H1 (cell line): ENCODE measurements around the gene ZNF618. TPM values are rescaled to one million over a fixed set of nuclear protein-coding genes. Genes with fewer than 3 reads are reported as not detected.

Experiments
- GABPA ChIP-seq: IDR thresholded peaks from 2 replicates; pipeline ENCODE4 v1.6.1; 2011; ENCODE audit warnings: mild to moderate bottlenecking, low read length, moderate library complexity, borderline replicate concordance; ENCODE audit not compliant: insufficient read depth
- HDAC2 ChIP-seq, 2 experiments: fragments of 300-600 bp in 1 of 2; sonication (generic) in 1 of 2; IDR thresholded peaks; 2 replicates each; pipeline ENCODE4 v1.6.1; 2011 to 2012; ENCODE audit warnings: low read depth in 2 of 2, low read length in 2 of 2, mild to moderate bottlenecking in 2 of 2, moderate library complexity in 2 of 2, borderline replicate concordance in 1 of 2, inconsistent platforms in 1 of 2
- NANOG ChIP-seq: IDR thresholded peaks from 2 replicates; pipeline ENCODE4 v1.6.1; 2011; ENCODE audit warnings: low read length, low read depth, mild to moderate bottlenecking, inconsistent platforms; ENCODE audit not compliant: insufficient read depth, poor library complexity, severe bottlenecking
- SUZ12 ChIP-seq: fragments of 200-600 bp; sonication (generic); IDR thresholded peaks from 2 replicates; pipeline ENCODE4 v1.6.1; 2012; ENCODE audit warnings: mild to moderate bottlenecking, inconsistent platforms, low read length, moderate library complexity, mixed read lengths
- polyA plus RNA-seq, 7 experiments: library from polyadenylated mRNA; depleted of rRNA in 3 of 7; stranded (reverse) in 5 of 7; unstranded in 2 of 7; fragments of >200 nt in 5 of 7; fragments of 200-250 nt in 2 of 7; gene quantifications; 1 replicate in 5 of 7; 2 replicates in 1 of 7; 4 replicates in 1 of 7; pipeline versions ENCODE4 v1.2.1 to v1.2.3, GENCODE V29; 2011 to 2013; ENCODE audit warnings: missing spikeins in 2 of 7, mixed read lengths in 2 of 7
- total RNA-seq: library from RNA; stranded (reverse); fragmentation: NEBNext Ultra II Directional; extraction: Animal tissue kit (Norgen Biotek cat#: 25700); gene quantifications from 2 replicates; pipeline ENCODE4 v1.2.1, GENCODE V29; 2021

ZNF618 gene
- total and polyA plus RNA-seq, 2 of the 8 experiments (the other 6 are each of a cell fraction or from before 2014, with no cell fraction given) = 9.6 to 28.5 TPM

DNA sequence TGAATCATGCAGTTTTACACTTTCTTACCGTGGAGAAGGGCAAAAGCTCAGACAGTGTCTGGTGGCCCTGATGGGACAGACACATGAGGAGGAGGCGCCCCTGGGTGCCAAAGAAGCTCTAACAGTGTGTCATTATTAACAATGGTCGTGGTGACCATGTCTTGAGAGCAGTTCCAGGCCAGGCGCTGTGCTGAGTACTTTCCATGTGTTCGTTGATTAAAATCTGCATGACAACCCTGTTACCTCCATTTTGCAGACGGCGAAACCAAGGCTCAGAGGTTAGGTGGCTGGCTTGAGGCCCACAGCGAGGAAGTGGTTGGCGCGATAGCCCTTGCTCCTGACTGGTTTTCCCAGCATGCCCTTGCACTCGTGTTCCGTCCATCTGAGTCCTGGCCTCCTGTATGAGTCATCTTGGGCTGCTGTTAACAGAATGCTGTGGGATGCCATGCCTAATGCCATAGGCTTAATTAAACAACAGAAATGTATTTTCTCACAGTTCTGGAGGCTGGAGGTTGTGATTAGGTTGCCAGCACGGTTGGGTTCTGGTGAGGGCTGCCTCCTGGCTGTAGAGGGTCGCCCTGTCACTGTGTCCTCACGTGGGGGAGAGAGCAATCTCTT, 110.0 kb downstream of the ZNF618 start (continued):
- TF ChIP-seq GABPA (no peak), HDAC2 (IDR thresholded peaks at IDR 0.05; ENCODE audit: borderline replicate concordance in 1 of 2, low read depth in 2 of 2, low read length in 2 of 2) (no peak), SUZ12 (no peak), NANOG (no peak)
